T-helper 2 cell treated with Interferon-gamma antibody and Interleukin-4, amounts not matched to agents 5 μg/mL and 100 μg/mL, for 36 hours (primary cell): ENCODE results near the gene AQP12A.
A peak's percentile ranks its signal among the peaks of the same experiment; 100 is the strongest.

Experiments
- DNase-seq: peaks from one replicate; pipeline ENCODE4 v3.0.0; 2021; ENCODE audit warnings: low spot score
- H3K27ac Mint-ChIP-seq: one replicate; pipeline ENCODE4 v1.8.0; 2021; ENCODE audit warnings: mild to moderate bottlenecking, mixed read lengths
- H3K27me3 Mint-ChIP-seq: one replicate; pipeline ENCODE4 v1.8.0; 2021; ENCODE audit warnings: low read depth, mixed read lengths
- H3K36me3 Mint-ChIP-seq: one replicate; pipeline ENCODE4 v1.8.0; 2021; ENCODE audit warnings: low read depth, mixed read lengths
- H3K4me1 Mint-ChIP-seq: one replicate; pipeline ENCODE4 v1.8.0; 2021; ENCODE audit warnings: low read depth, mixed read lengths
- H3K4me3 Mint-ChIP-seq: one replicate; pipeline ENCODE4 v1.8.0; 2022; ENCODE audit warnings: mild to moderate bottlenecking, moderate library complexity, mixed read lengths
- H3K9me3 Mint-ChIP-seq: one replicate; pipeline ENCODE4 v1.8.0; 2021; ENCODE audit warnings: mixed read lengths

AQP12A gene

DNA sequence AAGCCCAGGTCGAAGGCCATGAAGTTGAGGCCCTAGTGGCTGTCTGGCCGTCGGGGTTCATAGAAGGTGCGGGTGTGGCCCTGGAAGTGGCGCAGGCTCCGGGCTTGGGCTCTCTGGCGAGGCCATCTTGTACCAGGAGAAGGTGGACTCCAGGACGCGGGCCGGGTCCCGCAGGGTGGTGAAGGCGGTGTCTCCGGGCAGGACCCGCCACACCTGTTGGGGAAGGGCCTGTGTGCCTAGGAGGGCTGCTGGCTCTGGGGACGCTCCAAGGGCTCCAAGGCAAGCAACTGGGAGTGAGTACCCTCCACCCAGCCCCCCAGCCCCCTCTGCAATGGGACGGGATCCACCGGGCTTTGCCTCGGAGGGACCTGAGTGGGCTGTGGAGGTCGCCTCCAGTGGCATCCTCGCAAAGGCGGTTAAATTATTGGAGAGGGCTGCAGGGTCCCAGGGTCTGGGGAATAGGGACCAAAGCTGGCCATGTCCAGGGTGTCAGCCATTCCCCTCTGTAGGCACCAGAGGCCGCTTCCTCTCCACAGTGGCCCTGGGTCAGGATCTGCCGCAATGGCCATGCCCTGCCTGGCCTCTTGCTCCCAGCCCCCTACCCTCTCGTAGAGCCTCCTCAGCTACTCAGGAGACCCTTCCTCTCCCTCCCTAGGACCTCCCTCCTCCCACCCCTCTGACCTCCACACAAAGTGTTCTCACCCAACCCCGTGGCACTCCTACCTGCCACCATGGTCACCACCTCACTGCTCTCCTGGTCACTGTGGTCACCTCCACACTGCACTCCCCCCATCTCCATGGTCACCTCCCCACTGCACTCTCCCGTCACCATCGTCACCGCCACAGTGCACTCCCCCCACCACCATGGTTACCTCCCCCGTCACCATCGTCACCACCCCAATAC is 10.3 kb downstream of the AQP12A start:
- Mint-ChIP-seq H3K27ac (no peak overlapping the region), H3K9me3 (no peaks in the 10 kb centered on the region), H3K36me3 (no peaks in the 10 kb centered on the region), H3K4me1 (peaks cover 10% of the 10 kb centered on the region), H3K27me3 (peaks cover 20% of the 10 kb centered on the region), H3K4me3 (no peak overlapping the region)
- DNase-seq: no peak

DNA sequence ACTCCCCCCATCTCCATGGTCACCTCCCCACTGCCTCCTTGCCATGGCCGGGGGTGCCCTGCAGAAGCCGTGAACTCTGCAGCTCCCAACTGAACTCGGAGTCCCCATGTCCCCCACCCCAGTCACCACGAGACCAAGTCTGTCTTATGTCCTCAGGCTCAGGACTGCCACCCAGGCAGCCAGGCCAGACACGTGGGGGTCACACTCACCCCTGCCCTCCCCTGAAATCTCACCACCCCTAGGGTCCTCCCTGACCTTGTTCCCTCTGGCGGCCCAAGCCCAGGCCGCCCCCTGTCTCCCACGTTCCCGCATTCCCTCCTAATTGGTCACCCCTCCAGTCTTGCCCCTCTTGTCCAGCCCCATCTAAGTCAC is 11.0 kb downstream of the AQP12A start:
- H3K36me3 Mint-ChIP-seq: no peaks in the 10 kb centered on the region
- no peaks in the 10 kb centered on the region for H3K9me3 Mint-ChIP-seq
- H3K27me3 Mint-ChIP-seq: peaks cover 20% of the 10 kb centered on the region
- no peak for DNase-seq
- H3K27ac Mint-ChIP-seq: no peak overlapping the region
- no peak overlapping the region for H3K4me3 Mint-ChIP-seq
- H3K4me1 Mint-ChIP-seq: peaks cover 10% of the 10 kb centered on the region

DNA sequence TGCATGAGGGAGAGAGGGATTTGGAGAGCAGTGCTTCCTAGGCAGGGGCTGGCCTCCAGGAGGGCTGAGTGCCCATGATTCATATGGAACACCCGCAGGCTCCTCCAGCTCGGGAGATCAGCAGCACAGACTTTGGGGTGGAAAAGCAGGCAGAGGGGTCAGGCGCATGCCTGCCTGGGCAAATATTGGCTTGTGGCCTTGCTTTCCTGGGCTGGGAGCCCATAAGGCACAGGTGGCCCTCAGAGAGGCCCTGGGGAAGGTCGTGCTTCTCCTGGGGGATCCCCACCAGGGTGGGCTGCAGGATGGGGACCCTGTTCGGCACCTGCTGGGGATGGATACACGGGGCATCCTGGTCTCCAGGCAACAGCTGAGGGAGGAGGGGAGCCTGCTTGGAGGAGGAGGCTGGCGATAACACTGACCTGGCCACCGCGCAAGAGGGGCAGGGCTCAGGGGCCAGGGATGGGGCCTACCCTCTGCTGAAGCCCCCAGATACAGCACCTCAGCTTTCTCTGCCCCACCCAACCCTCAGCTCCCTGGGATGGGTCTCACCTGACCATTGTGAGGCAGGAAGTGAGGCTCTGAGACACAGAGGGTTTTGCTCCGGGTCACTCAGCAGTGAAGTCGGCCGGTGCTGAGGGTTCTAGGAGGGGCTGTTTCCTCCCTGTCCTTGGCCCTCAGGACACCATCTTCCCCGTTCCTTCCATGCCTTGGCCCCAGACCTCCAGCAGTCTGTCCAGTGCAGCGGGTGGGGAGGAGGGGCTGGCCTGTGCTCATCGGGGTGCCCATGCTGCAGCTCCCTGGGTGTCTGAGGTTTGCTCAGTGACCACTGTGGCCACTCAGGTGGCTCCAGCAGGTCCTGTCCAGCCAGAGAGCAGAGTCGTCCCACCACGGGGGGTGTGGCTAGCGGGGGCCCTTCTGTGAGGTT is 12.0 kb downstream of the AQP12A start:
- H3K9me3 Mint-ChIP-seq: no peaks in the 10 kb centered on the region
- no peak overlapping the region for H3K4me3 Mint-ChIP-seq
- H3K27me3 Mint-ChIP-seq: peaks cover 28% of the 10 kb centered on the region
- no peak for DNase-seq
- no peaks in the 10 kb centered on the region for H3K36me3 Mint-ChIP-seq
- H3K4me1 Mint-ChIP-seq: peaks cover 10% of the 10 kb centered on the region
- no peak overlapping the region for H3K27ac Mint-ChIP-seq

DNA sequence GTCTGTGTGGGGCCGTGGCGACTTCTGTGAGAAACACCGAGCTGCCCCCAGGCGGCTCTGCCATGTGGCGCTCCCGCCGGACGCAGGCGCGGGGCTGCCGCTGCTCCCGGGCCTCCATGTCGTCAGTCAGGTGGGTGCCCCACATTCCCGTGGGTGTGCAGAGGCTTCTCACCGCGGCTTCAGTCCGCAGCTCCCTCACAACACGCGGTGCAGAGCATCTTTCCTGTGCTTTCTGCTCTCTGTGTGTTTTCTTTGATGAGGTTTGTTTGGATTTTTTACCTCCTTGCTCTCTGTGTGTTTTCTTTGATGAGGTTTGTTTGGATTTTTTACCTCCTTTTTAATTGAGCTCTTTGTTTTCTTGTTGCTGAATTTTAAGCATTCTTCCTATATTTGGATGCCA is 13.0 kb downstream of the AQP12A start:
- H3K9me3 Mint-ChIP-seq: no peaks in the 10 kb centered on the region
- no peak overlapping the region for H3K27ac Mint-ChIP-seq
- no peaks in the 10 kb centered on the region for H3K36me3 Mint-ChIP-seq
- peaks cover 30% of the 10 kb centered on the region for H3K27me3 Mint-ChIP-seq
- DNase-seq: peak; percentile 10
- H3K4me1 Mint-ChIP-seq: peaks cover 10% of the 10 kb centered on the region
- peak overlapping the region; percentile 33 for H3K4me3 Mint-ChIP-seq

DNA sequence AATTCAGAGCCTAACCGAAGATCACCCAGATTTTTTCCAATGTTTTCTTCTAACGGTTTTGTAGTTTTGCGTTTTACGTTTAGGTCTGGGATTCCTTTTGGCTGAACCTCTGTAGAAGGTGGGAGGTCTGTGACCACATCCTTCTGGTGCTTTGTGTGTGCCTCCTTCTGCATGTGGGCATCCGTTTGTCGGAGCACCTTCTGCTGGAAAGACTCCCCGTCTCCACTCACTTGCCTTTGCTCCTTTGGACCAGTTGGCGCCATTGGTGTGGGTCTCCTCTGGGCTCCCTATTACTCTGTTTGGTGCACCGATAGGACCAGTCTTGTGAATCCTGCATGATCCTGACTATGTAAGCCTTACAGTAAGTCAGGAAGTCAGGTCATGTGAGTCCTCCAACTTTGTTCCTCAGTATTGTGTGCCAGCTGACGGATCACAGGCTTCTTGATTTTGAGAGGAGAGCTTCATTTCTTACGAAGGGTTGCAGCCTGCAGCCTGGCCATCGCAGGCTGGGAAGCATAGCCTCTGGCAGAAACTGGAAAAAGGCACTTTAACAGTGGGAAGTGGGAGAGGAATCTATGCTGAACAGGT is 13.6 kb downstream of the AQP12A start:
- H3K4me3 Mint-ChIP-seq: peak overlapping the region; percentile 33
- no peak overlapping the region for H3K27ac Mint-ChIP-seq
- no peaks in the 10 kb centered on the region for H3K36me3 Mint-ChIP-seq
- peaks cover 30% of the 10 kb centered on the region for H3K27me3 Mint-ChIP-seq
- no peaks in the 10 kb centered on the region for H3K9me3 Mint-ChIP-seq
- no peak for DNase-seq
- peaks cover 10% of the 10 kb centered on the region for H3K4me1 Mint-ChIP-seq

DNA sequence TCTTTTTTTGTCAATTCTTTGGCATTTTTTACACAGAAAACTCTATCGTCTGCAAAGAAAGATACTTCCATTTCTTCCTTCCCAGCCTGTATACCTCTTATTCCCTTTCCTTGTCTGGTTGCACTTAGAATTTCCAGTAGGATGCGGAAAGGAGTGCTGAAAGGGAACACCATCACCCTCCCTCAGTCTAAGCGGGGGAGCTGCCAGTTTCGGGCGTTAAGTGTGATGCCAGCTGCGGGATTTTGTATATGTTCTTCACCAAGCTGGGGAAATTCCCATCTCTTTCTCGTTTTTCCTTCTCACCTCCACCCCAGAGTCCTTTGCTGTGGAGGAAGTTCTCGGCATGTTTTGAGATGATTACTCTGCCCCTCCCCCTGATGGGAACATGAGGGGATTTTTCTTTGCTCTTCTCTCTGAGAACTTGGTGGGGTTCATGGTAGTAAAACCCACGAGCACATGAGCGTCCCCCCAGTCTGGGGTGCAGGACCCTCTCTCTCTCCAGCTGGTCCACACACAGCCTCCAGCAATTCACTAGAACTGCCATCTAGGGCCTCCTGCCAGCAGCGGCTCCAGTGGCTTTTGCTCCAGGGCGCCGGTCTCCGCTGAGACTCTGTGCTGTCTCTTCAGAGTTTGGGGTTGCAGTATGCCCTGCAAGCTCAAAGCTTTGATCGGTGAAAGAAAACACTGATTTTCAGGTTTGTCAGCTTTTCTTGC is 15.5 kb downstream of the AQP12A start:
- Mint-ChIP-seq H3K4me3 (no peak overlapping the region), H3K4me1 (peaks cover 10% of the 10 kb centered on the region), H3K36me3 (no peaks in the 10 kb centered on the region), H3K9me3 (no peaks in the 10 kb centered on the region), H3K27ac (no peak overlapping the region), H3K27me3 (peaks cover 30% of the 10 kb centered on the region)
- no peak for DNase-seq

DNA sequence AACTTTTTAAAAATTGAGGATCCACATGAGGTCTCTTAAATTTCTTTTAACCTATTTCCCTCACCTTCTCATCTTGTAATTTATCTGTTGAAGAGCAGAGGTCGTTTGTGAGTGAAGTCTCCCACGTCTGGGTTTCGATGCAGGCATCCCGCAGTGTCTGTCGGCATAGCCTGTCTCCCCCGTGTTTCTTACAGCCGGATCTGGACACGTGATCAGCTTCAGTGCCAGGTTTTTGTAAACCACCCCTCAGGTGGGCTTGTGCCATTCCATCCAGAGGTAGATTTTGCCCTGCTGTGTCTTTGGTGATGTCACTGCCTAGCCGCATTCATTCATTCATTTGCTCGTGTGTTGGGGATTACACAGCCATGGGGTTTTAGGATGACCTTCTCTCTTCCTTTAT is 16.2 kb downstream of the AQP12A start:
- Mint-ChIP-seq H3K27ac (no peak overlapping the region), H3K4me3 (no peak overlapping the region), H3K36me3 (no peaks in the 10 kb centered on the region), H3K4me1 (peaks cover 10% of the 10 kb centered on the region), H3K9me3 (no peaks in the 10 kb centered on the region), H3K27me3 (peaks cover 30% of the 10 kb centered on the region)
- no peak for DNase-seq

DNA sequence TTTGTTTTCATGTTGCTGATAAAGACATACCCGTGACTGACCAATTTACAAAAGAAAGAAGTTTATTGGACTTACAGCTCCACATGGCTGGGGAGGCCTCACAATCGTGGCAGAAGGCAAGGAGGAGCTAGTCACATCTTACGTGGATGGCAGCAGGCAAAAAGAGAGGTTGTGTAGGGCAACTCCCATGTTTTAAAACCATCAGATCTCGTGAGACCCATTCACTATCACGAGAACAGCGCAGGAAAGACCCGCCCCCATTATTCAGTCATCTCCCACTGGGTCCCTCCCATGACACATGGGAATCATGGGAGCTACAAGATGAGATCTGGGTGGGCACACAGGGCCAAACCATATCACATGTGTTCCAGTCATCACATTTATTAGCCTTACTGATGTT is 16.8 kb downstream of the AQP12A start:
- no peaks in the 10 kb centered on the region for H3K36me3 Mint-ChIP-seq
- DNase-seq: no peak
- H3K9me3 Mint-ChIP-seq: no peaks in the 10 kb centered on the region
- H3K27me3 Mint-ChIP-seq: peaks cover 27% of the 10 kb centered on the region
- H3K27ac Mint-ChIP-seq: no peak overlapping the region
- no peak overlapping the region for H3K4me3 Mint-ChIP-seq
- H3K4me1 Mint-ChIP-seq: peaks cover 10% of the 10 kb centered on the region

DNA sequence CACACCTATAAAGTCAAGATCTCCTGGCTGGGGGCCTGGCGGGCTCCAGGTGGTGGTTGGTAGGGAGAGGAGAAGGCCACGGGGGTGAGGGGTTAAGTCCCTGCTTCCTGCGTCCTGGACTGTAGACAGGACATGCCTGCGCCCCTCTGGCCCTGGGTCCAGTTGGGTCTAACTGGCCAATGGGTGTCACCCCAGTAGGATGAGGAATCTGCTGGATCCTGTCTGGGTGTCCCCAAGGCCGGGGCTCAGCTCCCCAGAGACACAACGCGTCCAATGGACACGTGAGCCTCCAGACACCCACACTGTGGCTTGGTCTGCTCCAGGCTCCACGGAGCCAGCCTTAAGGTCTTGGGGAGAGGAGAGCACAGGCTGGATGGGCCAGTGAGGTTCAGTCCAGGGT is 19.6 kb downstream of the AQP12A start:
- no peaks in the 10 kb centered on the region for H3K9me3 Mint-ChIP-seq
- H3K27ac Mint-ChIP-seq: no peak overlapping the region
- DNase-seq: no peak
- H3K36me3 Mint-ChIP-seq: no peaks in the 10 kb centered on the region
- H3K27me3 Mint-ChIP-seq: peaks cover 13% of the 10 kb centered on the region
- no peaks in the 10 kb centered on the region for H3K4me1 Mint-ChIP-seq
- H3K4me3 Mint-ChIP-seq: no peak overlapping the region

DNA sequence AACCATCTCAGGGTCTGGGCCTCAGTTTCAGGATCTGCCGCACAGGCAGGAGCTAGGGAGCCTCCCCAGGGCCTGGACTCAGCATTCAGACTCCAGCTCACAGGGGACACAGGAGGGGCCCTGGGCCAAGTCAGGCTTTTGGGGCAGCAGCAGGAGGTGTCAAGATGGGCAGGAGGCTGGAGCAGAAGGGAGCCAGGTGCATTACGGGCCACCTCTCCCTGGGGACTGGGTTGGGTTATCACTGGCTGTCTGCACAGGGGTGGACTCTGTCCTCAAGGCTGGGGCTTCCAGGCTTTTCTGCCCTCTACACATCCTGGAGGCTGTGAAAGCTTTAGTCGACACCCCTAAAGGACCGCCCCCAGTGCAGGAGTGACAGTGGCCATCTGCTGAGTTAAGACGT is 20.0 kb downstream of the AQP12A start:
- no peaks in the 10 kb centered on the region for H3K4me1 Mint-ChIP-seq
- no peak overlapping the region for H3K4me3 Mint-ChIP-seq
- no peaks in the 10 kb centered on the region for H3K9me3 Mint-ChIP-seq
- H3K36me3 Mint-ChIP-seq: no peaks in the 10 kb centered on the region
- DNase-seq: no peak
- H3K27ac Mint-ChIP-seq: no peak overlapping the region
- peaks cover 10% of the 10 kb centered on the region for H3K27me3 Mint-ChIP-seq

DNA sequence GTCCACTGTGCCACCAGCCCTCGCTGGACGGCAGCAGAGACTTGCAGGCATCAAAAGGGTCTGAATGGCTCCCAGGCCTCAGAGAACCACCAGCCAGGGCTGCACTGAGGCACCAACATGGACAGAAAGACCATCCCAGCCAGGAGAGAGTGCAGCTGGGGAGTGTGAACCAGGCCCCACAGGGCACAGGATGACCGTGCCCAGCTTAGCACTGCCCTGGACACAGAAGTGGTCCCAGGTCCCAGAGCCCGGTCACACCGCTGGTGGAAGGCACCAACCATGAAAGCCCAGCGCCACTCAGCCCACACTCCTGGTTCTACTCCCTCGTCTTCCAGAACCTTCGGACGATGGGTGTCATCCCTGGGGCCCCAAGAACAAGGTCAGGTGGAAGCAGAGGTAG is 20.5 kb downstream of the AQP12A start:
- Mint-ChIP-seq H3K27me3 (peaks cover 10% of the 10 kb centered on the region), H3K36me3 (no peaks in the 10 kb centered on the region), H3K4me1 (no peaks in the 10 kb centered on the region), H3K27ac (no peak overlapping the region), H3K4me3 (no peak overlapping the region), H3K9me3 (no peaks in the 10 kb centered on the region)
- DNase-seq: no peak

DNA sequence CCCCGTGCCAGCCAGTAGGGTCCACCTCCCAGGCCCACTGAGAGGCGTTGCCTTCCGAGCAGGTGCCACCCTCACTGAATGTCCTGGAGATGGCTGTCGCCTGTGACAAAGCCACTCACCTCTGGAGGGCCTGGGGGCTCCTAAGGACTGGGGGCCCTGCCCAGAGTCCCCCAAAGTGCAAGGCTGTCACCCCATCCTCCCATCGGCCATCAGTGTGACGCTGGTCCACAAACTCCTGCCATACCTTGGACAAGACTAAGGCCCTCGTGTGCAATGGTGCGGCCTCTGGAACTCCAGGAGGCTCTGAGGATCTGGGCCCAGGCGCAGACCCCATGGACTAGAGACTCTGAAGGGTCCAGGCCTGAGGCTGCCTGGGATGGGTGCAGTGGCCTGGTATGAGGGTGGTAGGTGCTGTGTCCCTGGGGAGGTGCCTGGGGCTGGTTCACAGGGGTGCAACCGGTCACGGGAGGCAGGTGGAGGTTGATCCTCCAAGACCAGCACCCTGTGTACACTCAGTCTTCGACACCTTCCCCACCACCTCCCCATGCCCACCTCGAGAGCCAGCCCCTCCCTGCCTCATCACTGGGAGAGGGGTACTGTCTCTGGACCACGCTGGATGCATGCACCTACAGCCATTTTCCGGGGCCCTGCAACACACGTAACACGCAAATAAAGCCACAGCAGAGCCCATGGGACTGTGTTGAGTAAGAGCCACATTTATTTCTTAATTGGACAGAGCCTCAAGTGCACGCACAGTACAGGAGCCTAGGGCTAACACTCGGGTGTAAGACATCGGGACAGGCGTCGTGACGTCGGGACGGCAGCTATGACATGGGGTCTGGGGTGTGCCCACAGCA is 21.6 kb downstream of the AQP12A start:
- DNase-seq: no peak
- Mint-ChIP-seq H3K4me1 (no peaks in the 10 kb centered on the region), H3K4me3 (no peak overlapping the region), H3K36me3 (no peaks in the 10 kb centered on the region), H3K9me3 (no peaks in the 10 kb centered on the region), H3K27ac (no peak overlapping the region), H3K27me3 (peaks cover 6% of the 10 kb centered on the region)
